Measurements from ENCODE around the gene MITF.

The MITF gene

GRCh38 chr3:69755795-69756194 lies 16.5 kb downstream of the MITF start:
- Histone ChIP-seq H3K4me1 (ENCODE audit: control insufficient read depth, insufficient read depth, low read length) (peaks cover 10% of the 10 kb centered on the region), H3K27ac (ENCODE audit: low read length) (no peak overlapping the region), H3K9ac (ENCODE audit: low read length in 2 of 2) (no peak overlapping the region), H3K9me3 (ENCODE audit: control insufficient read depth in 2 of 2, low read length in 2 of 2) (peaks cover 0 to 4% of the 10 kb centered on the region in 2 donors), H3K4me3 (ENCODE audit: low read length in 2 of 2) (no peak overlapping the region), H3K27me3 (ENCODE audit: control insufficient read depth in 1 of 2, insufficient read depth in 2 of 2, low read length in 2 of 2) (no peaks in the 10 kb centered on the region), H3K36me3 (ENCODE audit: control insufficient read depth in 2 of 2, insufficient read depth in 2 of 2, low read length in 2 of 2) (no peaks in the 10 kb centered on the region)

GRCh38 chr3:69761896-69762767 lies 22.9 kb downstream of the MITF start:
- H3K36me3 ChIP-seq (ENCODE audit: control insufficient read depth in 2 of 2, insufficient read depth in 2 of 2, low read length in 2 of 2): no peaks in the 10 kb centered on the region
- no peaks in the 10 kb centered on the region for H3K9me3 ChIP-seq (ENCODE audit: control insufficient read depth in 2 of 2, low read length in 2 of 2)
- no peak overlapping the region for H3K27ac ChIP-seq (ENCODE audit: low read length)
- H3K9ac ChIP-seq (ENCODE audit: low read length in 2 of 2): no peak overlapping the region
- H3K4me1 ChIP-seq (ENCODE audit: control insufficient read depth, insufficient read depth, low read length): peaks cover 26% of the 10 kb centered on the region
- H3K27me3 ChIP-seq (ENCODE audit: control insufficient read depth in 1 of 2, insufficient read depth in 2 of 2, low read length in 2 of 2): no peaks in the 10 kb centered on the region
- no peak overlapping the region for H3K4me3 ChIP-seq (ENCODE audit: low read length in 2 of 2)

- H3K4me1 ChIP-seq (ENCODE audit: control insufficient read depth, insufficient read depth, low read length): peaks cover 30% of the 10 kb centered on the region
Observed at GRCh38 chr3:69762768-69763229, 23.5 kb downstream of the MITF start.

GRCh38 chr3:69763458-69763857 lies 24.2 kb downstream of the MITF start:
- Histone ChIP-seq H3K27me3 (ENCODE audit: control insufficient read depth in 1 of 2, insufficient read depth in 2 of 2, low read length in 2 of 2) (no peaks in the 10 kb centered on the region), H3K27ac (ENCODE audit: low read length) (no peak overlapping the region), H3K9me3 (ENCODE audit: control insufficient read depth in 2 of 2, low read length in 2 of 2) (no peaks in the 10 kb centered on the region), H3K4me3 (ENCODE audit: low read length in 2 of 2) (no peak overlapping the region), H3K4me1 (ENCODE audit: control insufficient read depth, insufficient read depth, low read length) (peaks cover 32% of the 10 kb centered on the region), H3K36me3 (ENCODE audit: control insufficient read depth in 2 of 2, insufficient read depth in 2 of 2, low read length in 2 of 2) (no peaks in the 10 kb centered on the region), H3K9ac (ENCODE audit: low read length in 2 of 2) (no peak overlapping the region)

More at GRCh38 chr3:69762768-69763229, 23.5 kb downstream of the MITF start:
- Histone ChIP-seq H3K9ac (ENCODE audit: low read length in 2 of 2) (no peak overlapping the region), H3K9me3 (ENCODE audit: control insufficient read depth in 2 of 2, low read length in 2 of 2) (no peaks in the 10 kb centered on the region), H3K36me3 (ENCODE audit: control insufficient read depth in 2 of 2, insufficient read depth in 2 of 2, low read length in 2 of 2) (no peaks in the 10 kb centered on the region), H3K4me3 (ENCODE audit: low read length in 2 of 2) (no peak overlapping the region), H3K27me3 (ENCODE audit: control insufficient read depth in 1 of 2, insufficient read depth in 2 of 2, low read length in 2 of 2) (no peaks in the 10 kb centered on the region), H3K27ac (ENCODE audit: low read length) (no peak overlapping the region)

GRCh38 chr3:69764121-69764741 lies 25.0 kb downstream of the MITF start:
- Histone ChIP-seq H3K4me3 (ENCODE audit: low read length in 2 of 2) (no peak overlapping the region), H3K36me3 (ENCODE audit: control insufficient read depth in 2 of 2, insufficient read depth in 2 of 2, low read length in 2 of 2) (no peaks in the 10 kb centered on the region), H3K9ac (ENCODE audit: low read length in 2 of 2) (no peak overlapping the region), H3K9me3 (ENCODE audit: control insufficient read depth in 2 of 2, low read length in 2 of 2) (no peaks in the 10 kb centered on the region), H3K27ac (ENCODE audit: low read length) (no peak overlapping the region), H3K4me1 (ENCODE audit: control insufficient read depth, insufficient read depth, low read length) (peaks cover 32% of the 10 kb centered on the region), H3K27me3 (ENCODE audit: control insufficient read depth in 1 of 2, insufficient read depth in 2 of 2, low read length in 2 of 2) (no peaks in the 10 kb centered on the region)

GRCh38 chr3:69764861-69765260 lies 25.6 kb downstream of the MITF start:
- Histone ChIP-seq H3K9ac (ENCODE audit: low read length in 2 of 2) (no peak overlapping the region), H3K4me3 (ENCODE audit: low read length in 2 of 2) (peak overlapping the region; percentile 21 to 30), H3K36me3 (ENCODE audit: control insufficient read depth in 2 of 2, insufficient read depth in 2 of 2, low read length in 2 of 2) (no peaks in the 10 kb centered on the region), H3K4me1 (ENCODE audit: control insufficient read depth, insufficient read depth, low read length) (peaks cover 32% of the 10 kb centered on the region), H3K27me3 (ENCODE audit: control insufficient read depth in 1 of 2, insufficient read depth in 2 of 2, low read length in 2 of 2) (no peaks in the 10 kb centered on the region), H3K27ac (ENCODE audit: low read length) (no peak overlapping the region), H3K9me3 (ENCODE audit: control insufficient read depth in 2 of 2, low read length in 2 of 2) (no peaks in the 10 kb centered on the region)

- Histone ChIP-seq H3K4me1 (ENCODE audit: control insufficient read depth, insufficient read depth, low read length) (peaks cover 32% of the 10 kb centered on the region), H3K4me3 (ENCODE audit: low read length in 2 of 2) (no peak overlapping the region), H3K9ac (ENCODE audit: low read length in 2 of 2) (no peak overlapping the region), H3K36me3 (ENCODE audit: control insufficient read depth in 2 of 2, insufficient read depth in 2 of 2, low read length in 2 of 2) (no peaks in the 10 kb centered on the region), H3K27me3 (ENCODE audit: control insufficient read depth in 1 of 2, insufficient read depth in 2 of 2, low read length in 2 of 2) (no peaks in the 10 kb centered on the region), H3K9me3 (ENCODE audit: control insufficient read depth in 2 of 2, low read length in 2 of 2) (no peaks in the 10 kb centered on the region), H3K27ac (ENCODE audit: low read length) (no peak overlapping the region)
Observed at GRCh38 chr3:69766638-69767037, 27.4 kb downstream of the MITF start.

- H3K4me3 ChIP-seq (ENCODE audit: low read length in 2 of 2): peak overlapping the region in 1 of 2 donors; percentile 24
- no peak overlapping the region for H3K27ac ChIP-seq (ENCODE audit: low read length)
- H3K9me3 ChIP-seq (ENCODE audit: control insufficient read depth in 2 of 2, low read length in 2 of 2): no peaks in the 10 kb centered on the region
- H3K36me3 ChIP-seq (ENCODE audit: control insufficient read depth in 2 of 2, insufficient read depth in 2 of 2, low read length in 2 of 2): no peaks in the 10 kb centered on the region
- H3K9ac ChIP-seq (ENCODE audit: low read length in 2 of 2): no peak overlapping the region
- H3K4me1 ChIP-seq (ENCODE audit: control insufficient read depth, insufficient read depth, low read length): peaks cover 36% of the 10 kb centered on the region
- H3K27me3 ChIP-seq (ENCODE audit: control insufficient read depth in 1 of 2, insufficient read depth in 2 of 2, low read length in 2 of 2): no peaks in the 10 kb centered on the region
Observed at GRCh38 chr3:69767571-69767970, 28.3 kb downstream of the MITF start.

- Histone ChIP-seq H3K27me3 (ENCODE audit: control insufficient read depth in 1 of 2, insufficient read depth in 2 of 2, low read length in 2 of 2) (no peaks in the 10 kb centered on the region), H3K9me3 (ENCODE audit: control insufficient read depth in 2 of 2, low read length in 2 of 2) (no peaks in the 10 kb centered on the region), H3K27ac (ENCODE audit: low read length) (no peak overlapping the region), H3K4me1 (ENCODE audit: control insufficient read depth, insufficient read depth, low read length) (peaks cover 35% of the 10 kb centered on the region), H3K4me3 (ENCODE audit: low read length in 2 of 2) (no peak overlapping the region), H3K36me3 (ENCODE audit: control insufficient read depth in 2 of 2, insufficient read depth in 2 of 2, low read length in 2 of 2) (no peaks in the 10 kb centered on the region), H3K9ac (ENCODE audit: low read length in 2 of 2) (no peak overlapping the region)
Observed at GRCh38 chr3:69768438-69768837, 29.2 kb downstream of the MITF start.

- no peaks in the 10 kb centered on the region for H3K27me3 ChIP-seq (ENCODE audit: control insufficient read depth in 1 of 2, insufficient read depth in 2 of 2, low read length in 2 of 2)
- no peak overlapping the region for H3K27ac ChIP-seq (ENCODE audit: low read length)
- no peaks in the 10 kb centered on the region for H3K9me3 ChIP-seq (ENCODE audit: control insufficient read depth in 2 of 2, low read length in 2 of 2)
- no peak overlapping the region for H3K9ac ChIP-seq (ENCODE audit: low read length in 2 of 2)
- H3K4me3 ChIP-seq (ENCODE audit: low read length in 2 of 2): no peak overlapping the region
- H3K4me1 ChIP-seq (ENCODE audit: control insufficient read depth, insufficient read depth, low read length): peaks cover 24% of the 10 kb centered on the region
- H3K36me3 ChIP-seq (ENCODE audit: control insufficient read depth in 2 of 2, insufficient read depth in 2 of 2, low read length in 2 of 2): no peaks in the 10 kb centered on the region
Observed at GRCh38 chr3:69770219-69770618, 31.0 kb downstream of the MITF start.
